GM23338 (cell line): Measurements from ENCODE around the gene HERC5. TPM values are rescaled to one million over a fixed set of nuclear protein-coding genes. Genes with fewer than 3 reads are reported as not detected.

ENCODE experiments used
- ATAC-seq: fragments of 200-7000 bp; cut with Tn5 transposase; 3 replicates; pipeline ENCODE4 v1.9.1; 2020
- DNase-seq: peaks from one replicate; pipeline ENCODE4 v3.0.0-alpha.2; 2015; ENCODE audit warnings: low spot score
- H2AFZ ChIP-seq: fragments of 200-600 bp; sonication (generic); 2 replicates; pipeline ENCODE4 v1.8.0; 2016; ENCODE audit warnings: antibody characterized with exemption, mild to moderate bottlenecking, moderate library complexity
- H3F3A ChIP-seq: fragments of 200-600 bp; sonication (generic); replicated peaks from 2 replicates; pipeline ENCODE4 v1.8.0; 2017; ENCODE audit warnings: antibody characterized with exemption, mixed run types, low read depth
- H3K27ac ChIP-seq: fragments of 200-600 bp; sonication (generic); 2 replicates; pipeline ENCODE4 v1.6.1; 2016; ENCODE audit warnings: low read depth
- H3K27me3 ChIP-seq: fragments of 200-600 bp; sonication (generic); 2 replicates; pipeline ENCODE4 v1.8.0; 2016; ENCODE audit warnings: mild to moderate bottlenecking, mixed run types, moderate library complexity; ENCODE audit not compliant: insufficient read depth
- H3K36me3 ChIP-seq: fragments of 200-600 bp; sonication (generic); 2 replicates; pipeline ENCODE4 v1.8.0; 2016; ENCODE audit warnings: mild to moderate bottlenecking; ENCODE audit not compliant: insufficient read depth
- H3K4me1 ChIP-seq: fragments of 200-600 bp; sonication (generic); 2 replicates; pipeline ENCODE4 v1.8.0; 2016; ENCODE audit warnings: mild to moderate bottlenecking, moderate library complexity; ENCODE audit not compliant: insufficient read depth
- H3K4me2 ChIP-seq: fragments of 200-600 bp; sonication (generic); 2 replicates; pipeline ENCODE4 v1.7.1; 2017; ENCODE audit warnings: mixed run types
- H3K4me3 ChIP-seq: fragments of 200-600 bp; sonication (generic); 2 replicates; pipeline ENCODE4 v1.6.1; 2016; ENCODE audit warnings: mixed run types
- H3K79me2 ChIP-seq: fragments of 200-600 bp; sonication (generic); replicated peaks from 2 replicates; pipeline ENCODE4 v1.8.0; 2017; ENCODE audit warnings: mild to moderate bottlenecking; ENCODE audit not compliant: insufficient read depth
- H3K9me2 ChIP-seq: fragments of 200-600 bp; sonication (generic); 2 replicates; pipeline ENCODE4 v1.8.0; 2017; ENCODE audit not compliant: insufficient read depth
- H4K20me1 ChIP-seq: fragments of 200-600 bp; sonication (generic); replicated peaks from 2 replicates; pipeline ENCODE4 v1.8.0; 2017; ENCODE audit warnings: mild to moderate bottlenecking; ENCODE audit not compliant: insufficient read depth
- H3K27ac Mint-ChIP-seq: 2 replicates; pipeline ENCODE4 v1.8.0; 2020; ENCODE audit warnings: inconsistent platforms, mild to moderate bottlenecking, moderate library complexity, mixed read lengths
- H3K27me3 Mint-ChIP-seq: 3 replicates; pipeline ENCODE4 v1.8.0; 2022; ENCODE audit warnings: low read depth, mild to moderate bottlenecking, moderate library complexity, mixed read lengths, inconsistent platforms; ENCODE audit not compliant: insufficient read depth, poor library complexity
- H3K36me3 Mint-ChIP-seq: 3 replicates; pipeline ENCODE4 v1.8.0; 2021; ENCODE audit warnings: low read depth, mild to moderate bottlenecking, inconsistent platforms, moderate library complexity, mixed read lengths
- H3K4me1 Mint-ChIP-seq: 3 replicates; pipeline ENCODE4 v1.8.0; 2020; ENCODE audit warnings: mild to moderate bottlenecking, inconsistent platforms, mixed read lengths
- H3K4me3 Mint-ChIP-seq: 3 replicates; pipeline ENCODE4 v1.8.0; 2021; ENCODE audit warnings: moderate library complexity, mild to moderate bottlenecking, inconsistent platforms, mixed read lengths
- H3K9me3 Mint-ChIP-seq: 3 replicates; pipeline ENCODE4 v1.8.0; 2020; ENCODE audit warnings: moderate library complexity, mild to moderate bottlenecking, inconsistent platforms, mixed read lengths
- CREB1 ChIP-seq: fragments of 250-450 bp; sonication (Bioruptor Pico); IDR thresholded peaks from 2 replicates; pipeline ENCODE4 v1.5.0; 2020; ENCODE audit warnings: low read depth, mild to moderate bottlenecking, moderate library complexity
- CTCF ChIP-seq, 2 experiments: fragments of 200-600 bp in 1 of 2; sonication (generic) in 1 of 2; conservative IDR thresholded peaks; 2 replicates each; pipeline versions ENCODE4 v1.5.1 to v1.6.1; 2016 to 2017; ENCODE audit warnings: antibody characterized with exemption in 2 of 2, low read depth in 2 of 2, mild to moderate bottlenecking in 2 of 2, moderate library complexity in 1 of 2
- ETS1 ChIP-seq: IDR thresholded peaks from 2 replicates; pipeline ENCODE4 v1.6.1; 2016; ENCODE audit warnings: antibody characterized with exemption
- EZH2 ChIP-seq: fragments of 200-600 bp; sonication (generic); IDR thresholded peaks from one replicate; pipeline ENCODE4 v1.8.0; 2017; ENCODE audit warnings: antibody characterized with exemption, mild to moderate bottlenecking, low read depth; ENCODE audit not compliant: unreplicated experiment
- EZH2phosphoT487 ChIP-seq: fragments of 200-600 bp; sonication (generic); IDR thresholded peaks from one replicate; pipeline ENCODE4 v1.8.1; 2018; ENCODE audit warnings: antibody characterized with exemption; ENCODE audit not compliant: unreplicated experiment
- JUNB ChIP-seq: IDR thresholded peaks from one replicate; pipeline ENCODE4 v1.6.1; 2016; ENCODE audit warnings: antibody characterized with exemption; ENCODE audit not compliant: unreplicated experiment
- NANOG ChIP-seq: IDR thresholded peaks from 2 replicates; pipeline ENCODE4 v1.6.1; 2016; ENCODE audit warnings: antibody characterized with exemption, borderline replicate concordance
- POLR2AphosphoS5 ChIP-seq: IDR thresholded peaks from 2 replicates; pipeline ENCODE4 v1.6.1; 2016; ENCODE audit warnings: antibody characterized with exemption, low read depth
- REST ChIP-seq: IDR thresholded peaks from one replicate; pipeline ENCODE4 v1.6.1; 2018; ENCODE audit warnings: antibody characterized with exemption; ENCODE audit not compliant: unreplicated experiment
- STAT1 ChIP-seq: IDR thresholded peaks from one replicate; pipeline ENCODE4 v1.6.1; 2016; ENCODE audit warnings: antibody characterized with exemption; ENCODE audit not compliant: unreplicated experiment
- ZNF114 ChIP-seq: fragments of 250-450 bp; sonication (Bioruptor Pico); IDR thresholded peaks from 2 replicates; pipeline ENCODE4 v1.5.0; 2020; ENCODE audit warnings: mild to moderate bottlenecking, moderate library complexity
- ZNF331 ChIP-seq: fragments of 250-450 bp; sonication (Bioruptor Pico); IDR thresholded peaks from 2 replicates; pipeline ENCODE4 v1.5.0; 2020; ENCODE audit warnings: low read depth, mild to moderate bottlenecking, moderate library complexity
- ZNF462 ChIP-seq: fragments of 250-450 bp; sonication (Bioruptor Pico); IDR thresholded peaks from 2 replicates; pipeline ENCODE4 v1.5.0; 2020; ENCODE audit warnings: mild to moderate bottlenecking, moderate library complexity
- long read RNA-seq: library from polyadenylated mRNA; unstranded; transcript quantifications from one replicate; pipeline ENCODE4 v2.0.0, GENCODE V29; 2020; ENCODE audit not compliant: unreplicated experiment
- polyA plus RNA-seq: library from polyadenylated mRNA; unstranded; fragments of >200 nt; fragmentation: Nextera tagmentation; extraction: Ambion mirVana; gene quantifications from 2 replicates; pipeline ENCODE4 v1.2.1, GENCODE V29; 2016
- total RNA-seq: library from RNA; depleted of rRNA; stranded (reverse); fragments of >200 nt; shearing (Covaris generic); gene quantifications from 2 replicates; pipeline ENCODE4 v1.2.3, GENCODE V29; 2014; rRNA removed

Gene HERC5
- total RNA-seq (23.0 and 25.1 TPM in 2 replicates), polyA plus RNA-seq (22.8 and 24.4 TPM in 2 replicates)
- long read RNA-seq, partial matches to known transcripts = 4 of 7 reads
- long read RNA-seq, other reads (novel, unspliced or antisense) = 1 of 7 reads

GRCh38 chr4:88456670-88457306, at the start of gene HERC5:
Gene HERC5 (plus strand): TSS chr4:88457119. CDS start chr4:88457270, 151 bp downstream.
- peaks cover 21% of the 10 kb centered on the region for H3K27me3 ChIP-seq
- Mint-ChIP-seq H3K4me1 (peaks cover 5% of the 10 kb centered on the region), H3K36me3 (peaks cover 8% of the 10 kb centered on the region), H3K27me3 (peaks cover 27% of the 10 kb centered on the region), H3K4me3 (peak within 1 kb of the TSS; percentile 85), H3K27ac (peak within 1 kb of the TSS; percentile 93), H3K9me3 (peaks cover 3% of the 10 kb centered on the region)
- no peaks in the 10 kb centered on the region for H3K36me3 ChIP-seq
- peak within 1 kb of the TSS; percentile 71 for H3K27ac ChIP-seq
- H3K9me2 ChIP-seq = no peaks in the 10 kb centered on the region
- peak; percentile 22 for TF ChIP-seq CREB1
- TF ChIP-seq JUNB = no peak
- TF ChIP-seq CTCF (conservative IDR thresholded peaks at IDR 0.05; ENCODE audit: low read depth in 2 of 2) = peak; percentile 61 to 89
- no peak for TF ChIP-seq ZNF114 (CRISPR knock-in tag)
- TF ChIP-seq EZH2phosphoT487 = no peak
- TF ChIP-seq POLR2AphosphoS5 = peak; percentile 73
- no peak for TF ChIP-seq ZNF462
- TF ChIP-seq ZNF331 = no peak
- TF ChIP-seq REST = no peak
- TF ChIP-seq ETS1 = no peak
- TF ChIP-seq STAT1 = no peak
- no peak for TF ChIP-seq EZH2
- no peak for TF ChIP-seq NANOG
- no peaks in the 10 kb centered on the region for H3F3A ChIP-seq
- peak; percentile 95 for DNase-seq
- 0 out of 2 replicates have a peak, but pooled peaks cover 3% of the 10 kb centered on the region for H3K79me2 ChIP-seq
- peaks cover 20% of the 10 kb centered on the region for H3K4me1 ChIP-seq
- H4K20me1 ChIP-seq = peaks cover 15% of the 10 kb centered on the region; the same call in 1 of the 2 replicates
- peak within 1 kb of the TSS; percentile 70 for H3K4me3 ChIP-seq
- peak within 1 kb of the TSS; percentile 85 for H2AFZ ChIP-seq
- peak within 1 kb of the TSS; percentile 89 for H3K4me2 ChIP-seq
- peak; percentile 82 for ATAC-seq
